Keratinocyte (primary cell): ENCODE results near the gene REN.

Source experiments
- EZH2 ChIP-seq: IDR thresholded peaks from one replicate; pipeline ENCODE4 v1.6.1; 2012; ENCODE audit warnings: inconsistent platforms, mild to moderate bottlenecking, low read length, moderate library complexity
- TF ChIP-seq, protein P1 (sequence below), 3 experiments: IDR thresholded peaks in 1 of 3; conservative IDR thresholded peaks in 1 of 3; optimal IDR thresholded peaks in 1 of 3; 2 replicates in 2 of 3; 3 replicates in 1 of 3; pipeline versions ENCODE3 to v1.5.1; 2011; ENCODE audit warnings: low read length in 3 of 3, mild to moderate bottlenecking in 3 of 3, moderate library complexity in 2 of 3, control low read depth in 1 of 3, inconsistent platforms in 1 of 3; ENCODE audit not compliant: insufficient read depth in 2 of 3; ENCODE audit errors: extremely low read depth in 1 of 3

- TF ChIP-seq, protein P1, sequence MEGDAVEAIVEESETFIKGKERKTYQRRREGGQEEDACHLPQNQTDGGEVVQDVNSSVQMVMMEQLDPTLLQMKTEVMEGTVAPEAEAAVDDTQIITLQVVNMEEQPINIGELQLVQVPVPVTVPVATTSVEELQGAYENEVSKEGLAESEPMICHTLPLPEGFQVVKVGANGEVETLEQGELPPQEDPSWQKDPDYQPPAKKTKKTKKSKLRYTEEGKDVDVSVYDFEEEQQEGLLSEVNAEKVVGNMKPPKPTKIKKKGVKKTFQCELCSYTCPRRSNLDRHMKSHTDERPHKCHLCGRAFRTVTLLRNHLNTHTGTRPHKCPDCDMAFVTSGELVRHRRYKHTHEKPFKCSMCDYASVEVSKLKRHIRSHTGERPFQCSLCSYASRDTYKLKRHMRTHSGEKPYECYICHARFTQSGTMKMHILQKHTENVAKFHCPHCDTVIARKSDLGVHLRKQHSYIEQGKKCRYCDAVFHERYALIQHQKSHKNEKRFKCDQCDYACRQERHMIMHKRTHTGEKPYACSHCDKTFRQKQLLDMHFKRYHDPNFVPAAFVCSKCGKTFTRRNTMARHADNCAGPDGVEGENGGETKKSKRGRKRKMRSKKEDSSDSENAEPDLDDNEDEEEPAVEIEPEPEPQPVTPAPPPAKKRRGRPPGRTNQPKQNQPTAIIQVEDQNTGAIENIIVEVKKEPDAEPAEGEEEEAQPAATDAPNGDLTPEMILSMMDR (optimal IDR thresholded peaks at IDR 0.05 in 1 of 3, IDR thresholded peaks at IDR 0.05 in 1 of 3, conservative IDR thresholded peaks at IDR 0.05 in 1 of 3; ENCODE audit: extremely low read depth in 1 of 3, insufficient read depth in 2 of 3, low read length in 3 of 3) = no peak
- no peak for TF ChIP-seq EZH2
Observed at GRCh38 chr1:204192589-204193352, 26.6 kb upstream of the REN start.
